CD4-positive, alpha-beta T cell treated with Interleukin-1 beta for 1 hour (primary cell): ENCODE results near the gene PDE6H.
A peak's percentile ranks its signal among the peaks of the same experiment; 100 is the strongest.

ENCODE experiments used
- DNase-seq, 2 donors: peaks; one replicate each; pipeline ENCODE4 v3.0.0-alpha.2; 2020 to 2022

The PDE6H gene

DNA sequence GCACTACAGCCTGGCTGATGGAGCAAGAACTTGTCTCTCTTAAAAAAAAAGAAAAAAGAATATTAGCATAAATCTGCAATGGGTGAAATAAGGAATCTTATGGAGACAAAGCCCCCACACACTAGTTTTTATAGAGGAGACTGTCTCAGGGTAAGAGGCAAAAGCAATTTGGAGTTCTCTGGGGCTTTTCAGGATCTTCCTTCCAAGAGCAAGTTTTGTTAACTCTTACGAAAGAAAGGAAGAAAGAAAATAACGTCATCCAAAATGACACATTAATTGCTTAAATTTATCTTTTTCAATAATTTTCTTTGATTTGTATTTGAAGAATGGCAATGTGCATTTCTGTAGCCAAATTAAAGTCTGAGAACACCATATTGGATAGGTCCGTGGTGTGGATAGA is 3.8 kb downstream of the PDE6H start:
- no peak for DNase-seq

DNA sequence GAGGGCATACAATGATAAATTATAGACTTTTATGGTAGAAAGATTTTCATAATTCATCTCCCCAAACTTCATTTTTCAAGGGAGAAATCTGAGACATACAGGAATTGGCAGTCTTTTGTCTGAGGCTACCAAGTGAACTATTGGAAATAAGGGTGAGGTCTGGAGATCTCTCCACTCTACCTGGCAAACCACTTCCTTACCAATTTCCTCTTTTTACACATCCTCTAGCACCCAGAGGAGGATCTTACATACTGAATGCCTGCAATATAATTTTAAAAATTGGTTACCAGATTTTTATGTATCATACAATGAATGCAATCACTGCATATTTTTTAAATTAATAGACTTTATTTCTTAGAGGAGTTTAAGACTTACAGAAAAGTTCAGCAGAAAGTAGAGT is 6.6 kb downstream of the PDE6H start:
- DNase-seq, result no peak

DNA sequence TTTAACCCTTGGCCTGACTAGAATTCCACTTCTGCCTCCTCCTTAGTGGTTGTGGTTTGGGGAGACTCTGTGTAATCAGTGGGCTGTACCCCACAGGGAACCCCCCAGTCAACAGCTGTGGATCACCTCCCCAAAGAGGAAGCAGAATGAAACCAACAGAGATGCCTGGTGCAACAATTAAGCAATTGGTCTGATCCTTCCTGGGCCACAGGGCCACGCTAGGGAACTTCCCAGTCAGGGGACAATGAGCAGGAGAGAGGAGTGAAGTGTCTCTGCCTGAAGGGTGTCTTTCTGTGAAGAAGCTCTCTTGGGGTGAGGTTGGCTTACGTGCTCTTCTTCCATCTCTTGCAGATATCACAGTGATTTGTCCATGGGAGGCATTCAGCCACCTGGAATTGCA is 8.2 kb downstream of the PDE6H start:
- DNase-seq, result peak in 1 of 2 donors; percentile 71

DNA sequence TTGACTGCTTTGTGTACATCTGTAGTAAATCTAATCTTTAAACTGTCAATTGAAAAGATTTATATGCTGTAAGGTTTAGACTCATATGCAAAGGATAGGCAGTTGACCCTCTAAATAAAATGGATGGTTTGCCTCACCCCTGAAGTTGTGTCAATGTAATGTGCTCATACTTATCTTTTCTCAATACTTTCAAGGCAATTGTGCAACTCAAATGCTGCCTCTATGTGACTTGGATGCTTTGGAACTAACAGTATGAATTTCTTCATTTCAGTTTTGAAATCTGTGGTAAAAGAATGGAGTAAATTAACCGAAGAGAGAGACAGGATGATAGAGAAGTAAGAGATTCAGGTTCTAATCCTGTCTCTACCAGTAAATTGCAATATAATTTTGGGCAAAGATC is 9.7 kb downstream of the PDE6H start:
- DNase-seq, result no peak

DNA sequence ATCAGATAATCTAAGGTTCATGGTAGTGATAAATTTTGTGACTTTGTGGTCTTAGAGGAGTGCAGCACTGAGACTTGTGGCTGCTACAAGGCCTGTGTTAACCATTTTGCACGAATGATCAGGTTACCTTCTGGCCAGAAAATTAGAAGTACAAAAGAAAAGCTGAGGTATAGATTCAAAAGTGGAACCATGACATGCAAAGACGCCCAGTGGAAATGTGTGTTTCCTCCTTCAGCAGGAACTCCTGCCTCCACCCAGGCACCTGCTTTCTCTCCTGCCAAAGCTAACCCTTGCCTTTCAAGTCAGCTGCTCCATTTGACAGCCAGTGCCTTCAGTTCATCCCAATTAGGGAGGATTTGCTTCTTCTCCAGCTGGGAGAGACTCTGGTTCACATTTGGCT is 10.1 kb downstream of the PDE6H start:
- no peak for DNase-seq

DNA sequence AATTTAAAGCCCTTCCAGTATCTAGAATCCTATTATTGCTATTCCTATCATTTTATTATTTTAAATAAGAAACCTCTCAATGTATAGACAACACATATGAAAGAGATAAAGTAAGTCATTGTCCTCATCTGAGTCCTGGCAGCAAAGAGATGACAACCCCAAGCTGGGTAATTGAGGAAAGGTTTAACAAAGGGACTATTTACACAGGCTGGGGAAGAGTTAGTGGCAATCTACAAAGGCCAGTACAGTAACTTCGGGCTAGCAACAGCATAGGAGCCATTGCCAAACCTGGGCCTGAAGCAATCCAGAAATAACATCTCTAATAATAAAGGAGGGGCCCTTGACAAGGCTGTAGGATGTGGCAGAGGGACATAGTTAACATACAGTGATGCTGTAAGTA is 11.2 kb downstream of the PDE6H start:
- DNase-seq, result no peak

DNA sequence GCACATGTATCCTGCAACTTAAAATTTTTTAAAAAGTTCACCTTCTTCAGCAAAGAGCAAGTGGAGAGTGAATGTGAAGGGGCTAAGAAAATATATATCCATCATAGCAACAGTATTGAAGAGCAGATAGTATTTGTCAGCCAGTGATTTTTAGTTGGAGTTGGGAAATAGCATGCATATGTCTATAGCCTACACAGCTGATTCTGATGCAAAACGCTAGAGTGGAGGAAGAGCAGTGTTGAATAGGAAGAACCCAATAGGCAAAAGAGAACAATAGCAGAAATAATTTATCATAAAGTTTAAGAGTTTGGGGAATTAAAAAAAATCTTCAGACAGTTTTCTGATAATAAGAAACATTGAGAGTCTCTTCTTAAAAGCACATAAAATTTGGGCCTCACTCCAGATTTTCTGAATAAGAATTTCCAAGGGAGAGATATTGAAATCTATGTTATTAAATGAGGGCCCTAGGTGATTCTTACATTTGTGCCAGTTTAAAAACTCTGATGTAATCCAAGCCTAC is 12.0 kb downstream of the PDE6H start:
- no peak for DNase-seq

DNA sequence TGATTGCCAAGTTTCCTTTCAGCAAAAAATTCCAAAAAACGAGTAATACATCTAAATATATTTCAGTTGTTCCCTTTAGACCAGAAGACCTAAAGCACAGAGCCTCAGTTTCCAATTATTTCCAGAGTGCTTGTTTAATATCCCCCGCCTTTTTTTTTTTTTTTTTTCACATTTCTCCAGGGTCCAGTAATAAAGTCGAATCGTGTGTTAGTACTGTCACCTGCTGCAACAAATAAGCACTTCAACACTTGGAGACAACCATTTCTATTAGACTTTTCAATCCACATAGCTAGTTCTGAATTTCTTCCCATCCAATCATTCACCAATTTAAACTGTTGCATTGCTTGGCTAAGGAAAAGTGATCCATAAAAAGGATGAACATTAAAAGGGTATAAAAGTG is 13.6 kb downstream of the PDE6H start:
- no peak for DNase-seq

DNA sequence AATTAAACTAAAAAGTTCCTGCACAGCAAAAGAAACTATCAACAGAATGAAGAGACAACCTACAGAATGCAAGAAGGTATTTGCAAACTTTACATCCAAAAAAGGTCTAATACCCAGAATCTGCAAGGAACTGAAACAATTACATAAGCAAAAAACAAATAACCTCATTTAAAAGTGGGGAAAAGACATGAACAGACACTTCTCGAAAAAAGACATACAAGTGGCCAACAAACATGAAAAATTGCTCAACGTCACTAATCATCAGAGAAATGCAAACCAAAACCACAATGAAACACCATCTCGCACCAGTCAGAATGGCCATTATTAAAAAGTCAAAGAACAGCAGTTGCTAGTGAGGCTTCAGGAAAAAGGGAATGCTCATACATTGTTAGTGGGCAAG is 15.2 kb downstream of the PDE6H start:
- DNase-seq, result no peak

DNA sequence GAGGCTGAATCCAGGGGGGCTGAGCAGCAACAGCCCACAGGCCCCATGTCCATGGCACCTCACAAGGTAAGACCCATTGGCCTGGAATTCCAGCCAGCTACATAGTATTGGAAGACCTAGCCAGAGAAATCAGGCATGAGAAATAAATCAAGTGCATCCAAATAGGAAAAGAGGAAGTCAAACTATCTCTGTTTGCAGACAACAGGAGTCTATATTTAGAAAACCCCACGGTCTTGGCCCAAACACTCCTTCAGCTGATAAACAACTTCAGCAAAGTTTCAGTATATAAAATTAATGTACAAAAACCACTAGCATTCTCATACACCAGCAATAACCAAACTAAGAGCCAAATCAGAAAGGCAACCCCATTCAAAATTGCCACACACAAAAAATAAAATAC is 16.9 kb downstream of the PDE6H start:
- DNase-seq, result no peak

DNA sequence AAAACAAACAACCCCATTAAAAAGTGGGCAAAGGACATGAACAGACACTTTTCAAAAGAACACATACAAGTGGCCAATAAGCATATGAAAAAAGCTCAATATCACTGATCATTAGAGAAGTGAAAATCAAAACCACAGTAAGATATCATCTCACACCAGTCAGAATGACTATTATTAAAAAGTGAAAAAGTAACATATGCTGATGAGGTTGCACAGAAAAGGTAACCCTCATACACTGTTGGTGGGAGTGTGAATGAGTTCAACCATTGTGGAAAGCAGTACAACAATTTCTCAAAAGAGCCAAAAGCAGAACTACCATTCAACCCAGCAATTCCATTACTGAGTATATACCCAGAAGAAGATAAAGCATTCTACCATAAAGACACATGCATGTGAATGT is 18.2 kb downstream of the PDE6H start:
- DNase-seq, result no peak

DNA sequence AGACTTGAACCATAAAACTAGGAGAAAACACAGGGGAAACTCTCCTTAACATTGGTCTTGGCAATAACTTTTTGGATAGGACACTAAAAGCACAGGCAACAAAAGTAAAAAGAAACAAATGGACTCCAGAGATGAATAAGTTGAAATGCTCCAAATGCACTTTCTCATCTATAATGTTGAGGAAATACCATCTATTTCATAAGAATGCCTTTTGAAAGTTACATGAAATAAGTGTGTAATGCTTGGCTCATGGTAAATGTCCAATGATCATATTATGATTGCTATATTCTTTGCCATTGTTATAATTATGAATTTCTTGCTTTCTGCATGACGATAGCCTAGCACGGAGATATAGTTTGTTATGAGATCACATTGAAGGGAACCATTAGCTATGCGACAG is 19.8 kb downstream of the PDE6H start:
- DNase-seq, result no peak

DNA sequence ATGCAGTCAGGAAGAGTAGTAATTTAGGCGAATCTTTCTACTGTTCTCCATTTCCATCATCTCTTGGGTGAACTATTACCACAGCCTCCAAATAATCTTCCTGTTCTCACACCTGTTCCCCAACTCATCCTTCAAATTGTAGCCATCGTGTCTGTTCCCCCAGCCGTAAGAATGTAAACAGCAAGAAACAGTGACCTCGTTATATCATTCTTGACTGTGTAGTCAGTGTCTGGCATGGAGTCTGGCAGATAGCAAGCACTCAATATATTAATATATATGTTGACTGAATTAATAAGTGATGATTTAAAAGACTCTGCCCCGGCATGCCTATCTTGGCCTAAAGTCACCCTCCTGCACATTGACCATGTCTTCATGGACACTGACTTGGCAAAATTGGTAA is 20.3 kb downstream of the PDE6H start:
- DNase-seq, result no peak

DNA sequence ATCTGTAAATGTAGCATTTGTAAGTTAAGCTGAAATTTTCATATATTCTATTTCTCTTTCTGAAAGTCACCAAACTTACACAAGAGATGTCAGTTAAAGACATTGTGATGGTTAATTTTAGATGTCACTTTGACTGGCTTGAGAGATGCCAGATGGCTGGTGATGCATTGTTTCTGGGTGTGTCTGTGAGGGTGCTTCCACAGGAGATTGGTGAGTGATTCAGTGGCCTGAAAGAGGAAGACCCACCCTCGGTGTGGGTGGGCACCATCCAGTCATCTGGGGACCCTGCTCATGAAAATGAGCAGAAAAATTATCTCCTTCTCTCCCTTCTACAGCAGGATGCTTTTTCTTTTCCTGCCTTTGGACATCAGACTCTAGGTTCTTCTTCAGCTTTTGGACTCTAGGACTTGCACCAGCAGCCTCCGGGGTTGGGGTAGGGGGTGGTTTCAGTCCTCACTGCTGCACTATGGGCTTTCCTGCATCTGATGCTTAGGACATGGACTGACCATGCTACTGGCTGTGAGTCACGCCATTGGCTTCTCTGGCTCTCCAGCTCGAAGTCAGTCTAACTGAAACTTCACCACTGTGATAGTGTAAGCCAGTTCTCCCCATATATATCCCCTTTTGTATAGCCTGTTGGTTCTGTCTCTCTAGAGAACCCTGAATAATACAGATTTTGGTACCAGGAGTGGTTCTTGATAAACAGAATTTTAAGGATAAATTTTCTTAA is 20.9 kb downstream of the PDE6H start:
- DNase-seq, result peak in 1 of 2 donors; percentile 18

DNA sequence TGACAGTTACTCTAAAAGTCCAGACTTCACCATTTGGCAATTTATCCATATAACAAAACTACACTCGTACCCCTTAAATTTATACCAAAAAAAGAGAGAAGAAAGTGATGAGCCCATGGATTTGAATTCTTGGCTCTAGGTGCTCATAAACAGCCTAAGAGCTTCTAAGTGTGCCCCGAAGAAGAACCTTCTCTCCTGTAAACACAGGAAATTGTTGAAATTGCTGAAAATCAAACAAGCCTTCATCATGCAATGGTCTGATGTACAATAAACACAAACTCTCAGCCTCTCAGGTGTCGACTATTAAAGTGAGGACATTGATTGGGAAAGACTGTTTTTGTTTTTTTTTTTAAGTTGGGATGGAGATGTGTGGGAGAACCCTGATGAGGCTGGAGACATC is 21.8 kb downstream of the PDE6H start:
- DNase-seq, result no peak

DNA sequence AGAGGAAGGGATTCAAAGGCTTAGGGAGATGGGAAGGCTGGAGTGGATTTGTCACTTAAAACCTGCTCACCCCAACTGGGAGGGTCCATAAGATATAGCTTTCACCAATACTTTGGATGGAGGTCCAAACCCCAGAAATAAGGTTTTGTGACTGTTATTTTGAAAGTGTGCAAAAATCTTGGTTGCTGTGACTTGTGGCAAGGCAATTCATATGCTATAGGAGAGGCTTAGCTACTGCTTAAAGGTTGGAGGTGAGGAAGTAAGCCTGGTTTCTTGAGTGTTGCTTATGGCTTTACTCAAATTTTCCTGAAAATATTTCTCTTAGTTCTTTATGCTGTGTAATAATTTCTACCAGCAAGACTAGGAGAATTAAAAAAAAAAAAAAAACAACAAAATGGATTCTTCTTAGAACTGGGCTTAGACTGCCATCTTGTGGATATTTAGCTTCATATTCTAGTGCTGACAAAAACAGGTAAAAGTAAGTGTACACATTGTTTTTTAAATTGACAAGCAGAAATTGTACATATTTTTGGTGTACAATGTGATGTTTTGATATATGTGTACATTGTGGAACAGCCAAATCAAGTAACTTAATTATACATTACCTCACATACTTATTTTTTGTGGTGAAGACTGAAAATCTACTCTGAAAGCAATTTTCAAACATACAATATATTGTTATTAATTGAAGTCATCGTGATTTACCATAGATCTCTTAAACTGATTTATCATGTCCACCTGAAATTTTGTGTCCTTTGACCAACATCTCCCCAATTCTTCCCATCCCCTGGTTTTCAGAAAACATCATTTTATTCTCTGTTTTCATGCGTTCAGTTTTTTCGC is 23.0 kb downstream of the PDE6H start:
- peak in 1 of 2 donors; percentile 63 for DNase-seq

DNA sequence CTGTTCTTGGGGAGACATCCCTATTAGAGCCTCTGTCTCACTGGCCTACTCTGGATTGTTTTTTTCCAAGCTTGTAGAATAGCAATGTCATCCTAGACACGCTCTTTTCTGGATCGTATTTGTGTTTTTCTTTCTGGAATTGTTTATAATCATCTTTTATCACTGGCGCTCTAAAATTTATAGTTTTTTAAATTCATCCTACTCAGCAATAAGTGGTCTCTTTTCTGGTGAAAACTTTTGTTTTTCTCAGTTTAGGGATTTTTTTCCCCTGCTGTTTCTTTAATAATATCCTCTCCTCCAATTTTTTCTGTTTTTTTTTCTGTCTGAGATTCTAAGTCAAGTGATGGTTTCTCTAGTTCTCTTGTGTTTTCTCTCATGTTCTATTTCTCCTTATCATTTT is 25.2 kb downstream of the PDE6H start:
- DNase-seq, result no peak

DNA sequence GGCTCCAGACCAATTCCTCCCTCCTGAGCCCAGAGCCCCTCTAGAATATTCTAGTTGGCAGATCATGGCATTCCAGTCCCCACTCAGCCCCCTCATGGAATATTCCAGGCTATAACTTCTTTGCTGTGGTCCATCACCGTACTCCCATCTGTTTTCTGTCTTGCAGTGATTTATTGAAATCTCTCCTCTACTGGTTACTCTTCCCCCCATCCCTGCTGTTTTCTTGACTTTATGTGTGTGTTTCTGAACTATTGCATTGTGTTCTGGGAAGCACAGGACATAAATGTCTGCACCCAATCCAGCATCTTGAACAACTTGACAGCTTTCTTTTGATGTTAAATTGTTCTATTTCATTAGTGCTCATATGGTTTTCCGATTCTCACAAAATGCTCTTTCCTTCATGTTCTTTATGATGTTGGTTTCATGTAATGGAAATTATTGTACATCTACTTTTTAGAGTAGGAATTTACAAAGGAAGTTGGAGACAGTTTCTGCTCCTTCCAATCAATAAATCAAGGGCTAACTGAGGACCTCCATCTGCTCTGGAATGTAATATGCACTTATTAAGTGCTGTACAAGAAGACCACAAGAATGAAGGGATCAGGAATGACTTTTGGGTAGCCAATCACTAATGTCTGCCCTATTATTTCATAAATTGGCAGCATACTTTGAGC is 26.3 kb downstream of the PDE6H start:
- no peak for DNase-seq

DNA sequence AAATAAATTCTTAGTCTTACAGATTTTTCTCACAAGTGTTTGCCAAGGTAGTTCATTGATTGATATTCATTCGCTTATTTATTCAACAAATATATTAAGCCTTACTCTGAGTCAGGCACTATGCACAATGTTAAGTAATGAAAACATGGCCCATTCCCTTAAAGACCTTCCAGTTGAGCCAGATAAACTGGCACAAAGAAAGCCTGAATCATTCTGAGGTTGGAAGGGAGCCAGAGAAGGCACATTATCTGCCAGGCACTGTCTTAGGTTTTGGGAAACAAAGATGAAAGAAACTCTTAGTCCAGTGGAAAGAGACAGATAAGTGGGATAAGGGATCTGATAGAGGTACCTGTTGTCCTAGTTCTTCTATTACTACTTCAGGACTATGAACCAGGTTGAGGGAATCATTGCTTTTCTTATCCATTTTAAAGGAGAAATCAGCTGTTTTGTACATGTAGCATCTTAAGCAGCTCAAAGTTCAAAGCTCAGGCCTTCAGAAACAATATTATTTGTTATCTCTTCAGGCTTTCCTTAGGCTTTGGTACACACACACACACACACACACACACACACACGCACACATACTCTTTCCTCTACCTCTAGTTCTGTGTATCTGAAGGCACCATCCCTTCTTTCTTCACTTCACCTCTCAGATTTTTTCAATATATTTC is 27.0 kb downstream of the PDE6H start:
- no peak for DNase-seq

DNA sequence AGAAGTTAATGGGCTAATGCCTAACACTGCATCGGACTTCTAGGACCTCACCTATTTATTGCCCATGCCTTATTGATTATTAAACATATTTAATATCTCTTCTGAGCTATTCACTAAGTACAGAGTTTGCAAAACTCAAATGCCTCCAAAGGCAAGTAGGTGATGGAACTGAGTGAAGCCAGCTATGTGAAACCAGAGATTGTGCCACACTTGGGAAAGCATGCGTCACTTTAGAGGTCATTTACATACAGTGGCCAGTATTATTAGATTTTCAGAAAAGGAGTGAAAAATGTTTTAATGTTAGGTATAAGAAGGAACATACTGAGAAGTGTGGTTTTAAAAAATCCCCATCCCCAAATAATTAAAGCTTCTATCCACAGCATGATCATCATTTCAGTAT is 27.7 kb downstream of the PDE6H start:
- DNase-seq, result no peak

DNA sequence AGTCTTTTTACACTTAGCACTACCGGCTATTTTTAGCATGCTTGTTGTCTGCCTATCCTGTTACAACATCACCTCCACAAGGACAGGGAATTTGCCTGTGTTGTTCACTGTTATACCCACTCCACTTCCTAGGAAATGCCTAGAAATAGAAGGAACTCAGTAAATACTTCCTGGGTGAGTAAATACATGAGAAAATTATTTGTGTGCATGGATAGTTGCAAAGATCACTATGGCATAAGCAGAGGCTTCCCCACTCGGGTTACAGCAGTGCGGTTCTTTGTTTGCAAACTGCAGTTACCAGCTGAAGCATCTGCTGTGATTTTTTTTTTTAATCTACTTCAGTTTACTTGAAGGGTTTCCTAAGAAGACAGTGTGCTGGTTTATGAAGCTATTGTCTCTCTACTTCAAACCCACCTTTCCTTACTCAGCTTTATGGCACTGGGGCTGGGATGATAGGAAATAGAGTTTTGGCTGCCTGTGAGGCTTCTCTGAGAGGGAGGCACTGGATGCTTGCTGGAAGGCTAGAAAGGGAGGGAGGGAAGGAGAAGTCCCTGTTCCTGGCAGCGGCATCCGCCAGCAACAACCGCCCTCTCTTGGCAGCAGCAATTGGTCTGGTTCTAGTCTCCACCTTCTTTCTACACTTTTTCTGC is 29.0 kb downstream of the PDE6H start:
- DNase-seq, result no peak

DNA sequence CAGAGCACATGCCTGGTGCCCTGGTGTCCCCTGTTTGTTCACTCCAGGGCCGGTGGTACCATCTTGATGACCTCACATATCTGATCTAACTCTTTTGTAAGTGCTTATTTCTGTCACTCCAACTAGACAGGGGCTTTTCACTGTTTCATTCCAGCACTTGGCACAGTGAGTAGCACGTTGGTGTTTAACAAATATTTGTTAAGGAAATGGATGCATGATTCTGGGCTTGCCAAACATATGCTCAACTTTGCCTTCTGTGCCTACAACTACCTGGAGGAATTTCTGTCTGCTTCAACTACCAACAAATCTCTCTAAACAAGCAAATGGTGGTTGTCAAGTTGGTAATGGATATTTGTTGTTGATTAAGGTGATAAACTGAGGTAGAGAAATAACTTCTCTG is 31.6 kb downstream of the PDE6H start:
- DNase-seq, result no peak

DNA sequence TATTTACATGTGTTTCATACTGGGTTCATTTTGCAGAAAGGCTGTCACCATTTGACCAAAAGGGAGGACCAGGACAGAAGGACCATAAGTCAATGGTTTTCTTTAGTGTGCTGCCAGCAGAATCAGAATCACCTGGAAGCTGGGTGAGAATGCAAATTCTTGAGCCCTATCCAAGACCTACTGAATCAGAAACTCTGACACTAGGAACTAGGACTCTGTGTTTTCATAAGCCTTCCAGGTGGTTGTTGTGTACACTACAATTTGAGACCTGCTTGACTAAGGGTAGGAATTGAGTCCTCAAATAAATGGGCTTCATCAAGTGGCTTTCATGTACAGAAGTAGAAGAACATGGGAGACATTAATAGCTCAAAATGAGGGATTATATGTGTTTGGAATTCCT is 32.2 kb downstream of the PDE6H start:
- DNase-seq, result no peak
